Stimulated activated CD8-positive, alpha-beta memory T cell treated with anti-CD3 and anti-CD28 coated beads, Interleukin-15, amount 100 ng/mL, for 4 hours (primary cell): ENCODE measurements around the gene CC2D2B.

Experiments
- DNase-seq, 2 donors: peaks; one replicate each; pipeline ENCODE4 v3.0.0-alpha.2; 2020; ENCODE audit warnings: low read depth in 2 of 2

Gene CC2D2B

GRCh38 chr10:96075977-96076376, 168.2 kb downstream of the CC2D2B start:
- no peak for DNase-seq

DNA sequence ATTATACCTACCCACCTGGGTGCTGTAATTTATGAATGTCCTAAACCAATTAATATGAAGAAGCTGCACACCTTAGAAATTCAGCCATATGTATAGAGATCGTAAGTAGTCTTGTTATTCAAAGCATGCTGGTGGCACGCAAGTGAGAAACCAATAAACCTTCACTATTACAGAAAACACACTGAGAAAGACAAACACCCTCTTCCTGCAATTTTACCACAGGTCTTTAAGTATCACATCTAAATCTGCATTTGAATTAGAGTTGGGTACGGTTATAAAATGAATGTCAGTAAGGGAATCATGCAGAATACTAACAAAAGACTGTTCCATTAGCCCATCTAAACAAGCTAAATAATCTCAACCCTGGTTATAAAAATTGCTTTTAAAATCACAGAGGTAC, 169.4 kb downstream of the CC2D2B start:
- DNase-seq, result no peak

- DNase-seq, result no peak
These were observed 174.4 kb downstream of the CC2D2B start for GRCh38 chr10:96082153-96082552.
